GM18907 (cell line): ENCODE measurements around the gene SLAMF8.

Experiments
- ATAC-seq: cut with Tn5 transposase; IDR thresholded peaks from one replicate; pipeline ENCODE4 v1.9.1; 2021; ENCODE audit warnings: mild to moderate bottlenecking, moderate library complexity; ENCODE audit not compliant: unreplicated experiment

SLAMF8 gene

DNA sequence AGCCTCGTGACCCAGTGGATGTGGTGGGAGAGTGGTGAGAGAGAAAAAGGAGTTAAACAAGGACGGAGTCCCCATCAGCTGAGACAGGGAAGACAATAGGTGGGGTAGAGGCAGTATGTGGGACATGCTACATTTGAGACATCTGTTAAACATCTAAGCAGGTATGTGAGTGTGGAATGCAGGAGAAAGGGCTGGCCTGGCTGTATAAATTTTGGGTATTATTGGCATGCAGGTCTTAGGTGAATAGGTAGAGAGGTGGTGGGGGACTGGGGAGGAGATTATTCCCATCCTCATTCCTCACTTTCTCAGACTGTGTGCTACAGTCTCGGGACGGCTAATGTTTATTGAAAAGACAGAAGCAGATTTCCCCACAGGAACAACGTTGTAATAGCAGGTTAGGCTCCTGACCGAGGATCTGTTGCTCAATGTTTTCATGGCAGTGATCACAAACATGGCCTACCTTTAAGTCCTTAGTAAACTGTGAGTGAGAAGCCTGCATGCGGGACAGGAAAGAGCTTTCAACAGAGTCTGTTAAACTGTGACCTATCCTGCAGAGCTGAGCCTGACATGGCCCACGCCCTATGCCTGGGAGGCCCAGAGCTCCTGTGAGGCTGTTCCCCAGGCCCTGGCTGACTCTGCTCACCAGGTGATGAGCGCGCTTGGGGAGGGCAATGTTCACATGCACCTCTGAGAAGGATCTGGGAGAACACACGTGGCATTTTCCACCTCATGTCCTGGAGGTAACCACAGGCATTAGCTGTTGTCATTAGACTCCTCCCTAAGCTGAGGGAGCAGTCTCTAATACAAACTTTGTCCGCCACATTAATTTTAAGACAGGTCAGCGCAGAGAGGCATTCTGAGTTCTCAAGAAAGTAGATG lies 19.3 kb downstream of the SLAMF8 start:
- no peak for ATAC-seq

DNA sequence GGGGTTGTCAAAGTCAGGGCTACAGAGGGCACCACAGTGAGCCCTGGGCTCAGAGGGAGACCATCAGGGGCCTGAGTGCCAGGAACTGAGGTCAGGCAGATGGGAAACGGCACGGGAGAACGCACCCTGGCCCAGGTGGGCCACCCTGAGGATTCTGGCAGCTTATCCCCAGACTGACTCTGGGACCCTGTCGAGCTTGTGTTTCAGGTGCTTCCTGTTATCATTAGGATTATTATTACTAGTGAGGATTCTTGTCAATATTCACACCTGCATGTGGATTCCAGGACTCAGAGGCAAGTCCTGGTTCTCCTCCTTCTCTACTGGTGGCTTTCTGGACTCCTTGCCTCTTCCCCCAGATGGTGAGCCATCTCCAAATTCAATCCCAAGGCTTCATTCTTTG lies 20.6 kb downstream of the SLAMF8 start:
- ATAC-seq: no peak

DNA sequence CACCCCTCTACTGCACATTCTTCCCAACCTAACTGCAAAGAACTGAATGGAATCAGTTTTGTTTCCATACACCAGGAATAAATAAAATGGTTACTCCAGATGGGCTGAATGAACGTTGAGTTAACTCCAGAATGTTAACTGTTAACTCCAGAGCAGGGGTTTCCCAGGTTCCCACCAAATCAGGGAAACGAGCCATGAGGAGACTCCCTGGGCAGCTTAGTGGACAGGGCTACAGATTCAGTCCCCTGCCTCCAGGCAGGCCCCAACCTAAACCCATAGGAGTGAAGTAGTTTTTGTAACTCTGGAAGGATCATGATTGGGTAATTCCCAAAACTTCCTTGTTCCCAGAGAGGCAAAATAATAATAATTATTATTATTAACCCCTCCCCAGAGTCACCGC lies 21.7 kb downstream of the SLAMF8 start:
- ATAC-seq: no peak

DNA sequence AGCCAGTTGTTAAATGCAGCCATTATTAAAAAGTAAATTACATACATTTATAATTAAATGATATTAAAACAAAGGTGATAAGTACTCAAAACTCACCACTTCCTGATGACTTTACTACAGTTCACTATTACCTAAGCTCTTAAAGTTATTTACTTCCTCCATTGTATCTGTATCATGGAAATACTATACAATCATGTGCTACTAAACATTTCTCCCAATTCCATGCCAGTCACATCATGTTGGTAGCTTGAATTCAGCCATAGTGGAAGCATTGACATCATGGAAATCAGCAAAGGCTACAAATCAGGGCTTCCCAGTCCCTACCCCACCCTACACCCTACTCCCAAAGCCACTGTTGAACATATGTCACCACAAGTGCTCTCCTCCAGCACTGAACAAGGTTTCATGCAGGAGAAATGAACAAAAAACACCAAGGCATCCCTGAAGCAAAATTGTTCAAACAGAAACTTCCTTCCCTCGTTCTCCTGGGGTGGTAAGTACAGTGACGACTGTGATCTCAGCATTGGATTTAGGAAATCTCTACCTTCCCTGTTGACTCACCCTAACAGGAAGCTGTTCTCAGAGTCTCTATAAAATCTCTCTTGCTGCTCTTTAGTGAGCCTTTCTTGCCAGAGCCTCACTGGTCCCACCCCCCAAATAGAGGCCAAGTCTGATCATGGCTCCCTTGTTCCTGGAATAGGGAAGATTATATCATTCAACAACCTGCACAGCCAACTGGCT lies 23.1 kb downstream of the SLAMF8 start:
- ATAC-seq: no peak

DNA sequence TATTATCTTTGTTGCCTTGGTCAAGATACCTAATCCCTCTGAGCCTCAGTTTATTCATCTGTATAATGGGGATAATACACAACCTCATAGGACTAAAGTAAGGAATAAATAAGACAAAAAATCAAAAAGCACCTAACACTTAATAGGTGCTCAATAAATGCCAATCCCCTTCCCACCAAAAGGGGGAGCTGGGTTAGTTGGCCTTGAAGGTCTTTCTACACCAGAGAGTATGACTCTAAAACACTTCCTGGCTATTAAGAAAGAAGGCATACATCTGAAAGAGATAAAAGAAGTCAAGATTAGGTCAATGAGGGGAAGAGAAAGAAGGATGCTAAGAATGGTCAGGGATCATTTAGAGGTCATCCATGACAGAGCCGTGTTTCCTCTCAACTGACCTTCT lies 24.7 kb downstream of the SLAMF8 start:
- ATAC-seq: no peak

DNA sequence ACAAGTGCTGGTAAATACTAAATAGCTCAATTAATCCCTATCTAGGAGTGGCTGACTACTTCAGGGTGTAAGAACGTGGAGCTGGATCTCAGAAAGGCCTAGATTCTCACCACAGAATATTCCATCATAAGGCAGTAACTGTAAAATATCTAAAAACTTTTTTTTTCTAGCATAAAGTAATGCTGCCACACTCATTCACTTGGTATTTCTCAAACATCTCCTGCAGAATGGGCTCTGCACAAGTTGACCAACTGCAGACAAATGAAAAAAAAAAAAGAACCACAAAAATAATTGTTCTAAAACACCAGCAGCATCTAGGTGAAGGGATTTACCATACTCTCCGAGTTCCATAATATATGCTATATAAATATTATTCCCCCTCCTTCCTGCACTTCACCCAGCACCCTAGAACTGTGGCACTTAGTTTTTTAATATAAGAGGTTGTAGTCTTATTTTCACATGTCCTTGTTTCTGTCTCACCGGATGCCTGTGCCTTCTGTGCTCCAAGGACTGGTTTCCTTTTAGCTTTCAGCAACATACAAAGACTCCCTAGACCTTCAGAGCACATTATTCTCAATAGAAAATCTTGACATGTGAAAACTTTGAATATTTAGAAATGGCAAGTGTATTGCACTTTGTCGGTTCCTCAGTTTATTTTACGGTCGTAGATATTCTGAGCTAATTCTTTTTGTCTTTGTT lies 26.9 kb downstream of the SLAMF8 start:
- ATAC-seq: no peak

DNA sequence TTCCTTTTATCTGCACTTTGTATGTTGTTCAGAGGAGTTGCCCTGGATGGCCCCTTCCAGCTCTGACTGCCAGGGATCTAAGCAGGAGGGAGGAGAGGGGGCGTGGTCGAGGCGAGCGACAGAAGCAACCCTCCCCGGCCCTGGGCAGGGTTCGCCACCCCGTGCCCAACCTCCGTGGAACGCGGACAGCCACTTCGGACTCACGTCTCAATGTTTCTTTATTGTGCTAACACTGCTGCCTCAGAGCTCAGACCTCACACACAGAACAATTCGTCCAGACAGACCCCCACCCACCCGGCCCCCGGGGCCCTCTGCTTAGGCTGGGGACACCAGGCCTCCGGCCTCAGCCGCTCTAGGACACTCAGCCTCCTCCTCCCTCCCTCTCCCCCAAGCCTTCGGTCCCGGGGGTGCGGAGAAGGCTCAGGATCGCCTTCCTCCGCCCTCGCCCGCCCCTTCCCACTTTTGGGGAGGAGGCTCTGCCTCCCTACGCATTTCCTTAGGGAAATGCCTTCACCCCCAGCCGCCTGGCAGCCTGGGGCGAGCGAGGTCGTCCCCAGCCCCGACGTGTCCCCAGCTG lies 27.5 kb downstream of the SLAMF8 start:
- peak; percentile 5 for ATAC-seq

DNA sequence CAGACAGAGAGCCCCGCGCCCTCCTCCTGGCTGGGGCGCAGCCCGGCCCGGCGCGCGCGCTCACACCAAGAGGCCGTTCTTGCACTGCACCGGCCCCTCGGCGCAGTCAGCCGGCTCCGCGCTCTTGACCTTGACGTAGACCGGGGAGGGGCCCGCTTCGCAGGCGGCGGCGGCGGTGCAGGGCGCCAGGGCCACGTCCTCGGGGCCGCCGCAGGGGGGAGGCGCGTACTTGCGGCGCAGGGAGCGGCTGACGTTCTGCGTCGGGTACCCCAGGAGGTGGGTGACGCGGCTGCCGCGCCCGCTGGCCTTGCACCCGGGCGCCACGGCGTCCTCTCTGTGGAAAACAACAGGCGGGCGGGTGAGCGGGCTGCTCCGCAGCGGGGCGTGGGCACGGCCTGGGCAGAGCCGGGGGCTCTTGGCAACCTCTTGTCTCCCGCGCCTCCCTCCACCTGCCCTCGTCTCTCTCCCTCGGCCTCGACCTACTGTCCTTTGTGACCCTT lies 28.1 kb downstream of the SLAMF8 start:
- ATAC-seq: peak; percentile 80

DNA sequence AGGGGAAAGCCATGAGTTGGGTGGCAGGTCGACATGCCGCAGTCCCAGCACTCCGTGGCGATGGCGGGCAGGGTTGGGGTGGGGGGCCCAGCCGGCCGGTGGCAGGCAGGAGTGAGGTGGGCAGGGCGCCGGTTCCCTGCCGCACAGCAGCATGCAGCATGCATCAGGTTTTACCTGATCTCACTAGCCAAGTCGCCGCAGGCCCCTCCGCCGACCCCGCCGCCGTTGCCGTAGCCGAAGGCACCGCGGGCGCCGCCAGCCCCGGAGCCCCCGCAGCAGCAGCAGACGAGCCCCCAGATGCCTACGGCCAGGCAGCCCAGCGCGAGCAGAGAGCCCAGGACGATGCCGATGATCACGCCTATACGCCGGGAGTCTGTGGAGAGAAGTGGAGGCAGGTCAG lies 29.0 kb downstream of the SLAMF8 start:
- ATAC-seq: no peak

DNA sequence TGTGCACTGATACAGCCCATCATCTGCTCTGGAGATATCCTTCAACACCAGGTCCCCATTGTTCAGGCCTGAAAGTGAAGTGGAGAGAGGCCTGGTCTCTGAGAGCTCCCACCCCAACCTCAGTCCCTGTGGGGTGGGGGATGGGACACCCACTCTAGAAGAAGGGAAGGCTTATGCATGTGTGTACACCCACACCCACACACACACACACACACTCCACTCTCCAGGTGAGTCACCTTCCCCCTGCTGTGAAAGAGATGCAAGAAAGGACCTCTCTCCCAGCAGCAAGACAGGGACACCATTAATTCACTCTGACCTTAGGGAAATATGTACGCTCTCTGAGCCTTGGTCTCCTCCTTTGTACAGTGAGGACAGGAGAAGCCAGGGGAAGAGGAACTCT lies 29.9 kb downstream of the SLAMF8 start:
- ATAC-seq: no peak

DNA sequence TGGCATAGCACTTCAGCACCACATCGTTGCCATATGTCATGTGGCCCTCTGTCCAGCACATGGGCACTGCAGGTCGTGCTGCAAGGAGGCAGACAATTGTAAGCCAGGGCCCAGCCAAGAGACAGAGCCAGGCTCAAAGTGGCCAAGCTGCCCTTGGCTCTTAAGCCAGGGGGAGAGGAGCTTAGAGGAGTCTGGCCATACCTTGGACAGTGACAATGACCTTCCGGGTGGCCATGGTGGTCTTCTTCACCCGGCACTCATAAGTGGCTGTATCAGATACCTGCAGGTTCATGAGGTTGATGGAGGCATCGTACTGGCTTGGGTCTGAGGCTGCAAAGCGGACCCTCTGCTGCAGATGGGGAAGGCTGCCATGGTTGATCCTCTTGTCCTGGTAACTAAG lies 31.2 kb downstream of the SLAMF8 start:
- no peak for ATAC-seq

DNA sequence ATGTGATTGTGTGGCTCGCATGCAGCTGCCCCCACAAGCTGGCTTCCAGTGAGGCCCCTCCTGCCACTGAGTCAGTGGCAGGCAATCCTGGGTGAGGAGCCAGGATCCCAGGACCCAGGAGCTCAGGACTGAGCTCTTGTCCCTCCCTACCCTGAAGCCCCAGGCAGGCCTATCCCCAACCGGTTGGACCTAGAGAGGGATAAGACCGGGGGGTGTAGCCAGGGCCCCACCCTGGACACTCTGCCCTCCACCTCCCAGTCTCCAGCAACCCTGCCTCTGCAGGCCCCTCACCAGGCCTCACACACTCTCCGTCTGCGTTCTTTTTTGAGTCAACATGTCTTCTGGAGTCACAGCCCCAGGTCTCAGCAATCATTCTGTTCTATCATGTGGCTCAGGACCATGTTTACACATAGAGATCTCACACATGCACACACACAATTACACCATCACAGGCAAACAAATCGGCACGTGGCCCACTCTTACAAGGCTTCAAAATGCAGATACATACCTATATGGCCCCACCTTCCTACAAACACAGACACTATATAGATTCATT lies 33.2 kb downstream of the SLAMF8 start:
- no peak for ATAC-seq

DNA sequence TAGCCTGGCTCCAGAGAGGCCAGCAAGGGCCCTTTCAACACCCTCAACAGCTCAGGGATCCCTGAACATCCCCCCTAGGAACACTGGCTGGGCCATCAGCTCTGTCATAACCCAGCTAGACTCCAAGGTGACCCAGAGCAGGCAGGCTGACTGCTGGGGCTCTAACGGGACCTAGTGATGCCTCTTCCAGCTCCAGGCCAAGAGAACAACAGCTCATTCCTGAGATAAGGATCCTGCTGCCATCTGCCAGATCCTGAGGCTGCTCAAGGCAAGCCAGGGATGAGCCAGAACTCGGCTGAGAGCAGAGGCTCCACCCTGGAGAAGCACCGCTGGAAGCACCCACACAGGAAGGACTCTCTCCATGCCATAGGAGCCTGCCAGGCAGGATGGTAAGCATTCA lies 33.8 kb downstream of the SLAMF8 start:
- no peak for ATAC-seq

DNA sequence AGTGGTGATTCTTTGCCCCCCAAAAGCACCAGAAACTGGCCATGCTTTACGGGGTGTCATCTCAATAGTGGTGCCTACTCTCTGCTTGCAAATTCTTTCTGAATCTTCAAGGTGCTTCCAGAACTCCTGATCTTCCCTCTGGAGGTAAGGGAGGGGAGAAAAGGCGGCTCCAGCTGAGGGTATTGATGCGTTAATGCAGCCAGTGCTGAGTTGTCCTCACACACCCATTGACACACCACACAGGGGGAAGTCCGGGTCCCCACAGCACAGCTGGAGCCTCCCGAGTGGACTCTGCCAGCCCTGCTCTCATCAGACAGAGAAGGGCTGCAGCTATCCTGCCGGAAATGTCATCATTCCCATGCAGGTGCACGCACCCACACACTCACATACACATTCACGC lies 34.5 kb downstream of the SLAMF8 start:
- no peak for ATAC-seq

DNA sequence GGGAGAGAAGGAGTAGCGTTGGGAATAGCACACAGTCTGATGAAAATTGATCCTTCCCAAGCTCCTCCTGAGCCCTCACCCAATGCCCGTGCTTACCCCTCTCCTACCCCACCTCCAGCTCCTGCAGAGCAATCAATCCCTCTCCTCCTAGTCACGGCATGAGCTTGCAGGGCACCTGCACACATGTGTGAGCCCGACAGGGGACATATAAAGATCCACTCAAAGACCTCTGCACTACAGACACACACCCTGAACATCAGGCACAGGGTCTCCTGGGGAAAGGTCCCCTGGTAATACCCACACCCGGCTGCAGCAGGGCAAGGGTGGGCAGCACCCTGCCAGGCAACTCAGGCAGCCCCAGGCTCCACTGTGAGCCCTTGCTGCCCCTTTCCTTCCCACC lies 35.4 kb downstream of the SLAMF8 start:
- no peak for ATAC-seq

DNA sequence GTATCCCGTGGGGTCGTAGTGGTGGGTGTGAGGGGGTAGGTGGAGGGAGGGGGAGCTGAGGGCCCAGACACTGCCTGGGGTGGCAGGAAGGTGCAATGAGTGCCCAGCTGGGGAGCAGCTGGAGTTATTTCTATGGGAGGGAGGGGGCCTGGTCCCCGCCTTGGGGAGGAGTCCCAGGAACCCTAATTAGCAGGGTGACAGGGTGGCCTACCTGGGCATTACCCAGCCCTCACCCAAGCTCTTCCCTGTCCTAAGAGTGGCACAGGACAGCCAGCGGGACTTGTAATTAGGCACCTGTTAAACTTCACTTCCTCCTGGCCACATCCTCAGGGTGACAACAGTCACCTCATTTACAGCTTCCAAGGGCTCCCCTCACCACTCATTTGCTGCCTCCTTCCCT lies 35.9 kb downstream of the SLAMF8 start, which contains the start of gene VSIG8:
Gene VSIG8, minus strand, starts transcription at position 101 of the 400 bp plus-strand sequence. CDS start 136 bp downstream, outside the sequence.
- no peak for ATAC-seq

DNA sequence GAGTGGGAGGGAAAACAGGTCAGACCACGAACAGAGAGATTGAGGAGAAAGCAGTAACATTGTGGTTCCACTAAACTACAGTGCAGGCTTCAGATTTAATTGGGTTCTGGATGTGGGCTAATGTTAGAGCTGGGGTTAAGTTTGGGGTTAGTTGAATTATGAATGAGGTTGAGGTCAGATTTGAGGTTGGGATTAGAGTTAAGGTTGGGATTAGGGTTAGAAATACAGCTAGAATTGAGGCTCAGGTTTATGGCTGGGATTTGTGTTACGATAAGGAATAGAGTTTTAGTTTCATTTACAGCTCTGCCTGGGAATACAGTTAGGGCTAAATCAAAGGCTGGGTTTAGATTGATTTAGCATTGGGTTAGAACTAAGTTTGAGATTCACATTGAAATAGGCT lies 37.6 kb downstream of the SLAMF8 start:
- no peak for ATAC-seq

DNA sequence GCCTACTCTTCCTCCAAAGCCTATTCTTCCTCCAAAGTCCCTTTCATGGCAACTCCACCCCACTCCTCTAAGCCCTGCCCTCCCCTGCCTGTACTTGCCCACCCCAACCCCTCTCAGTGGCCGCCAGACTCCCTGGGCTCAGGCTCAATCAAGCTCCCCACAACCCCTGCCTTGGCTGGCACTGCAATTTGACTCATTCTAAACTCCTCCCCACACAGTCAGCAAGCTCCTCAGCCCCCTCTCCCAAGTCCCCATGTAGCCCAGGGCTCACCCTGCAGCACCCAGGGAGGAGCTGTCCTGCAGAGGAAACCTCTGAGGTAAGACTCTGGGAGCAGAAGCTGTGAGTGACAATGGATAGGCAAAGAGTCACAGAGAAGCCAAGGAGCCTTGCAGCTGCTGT lies 39.4 kb downstream of the SLAMF8 start:
- ATAC-seq: no peak

DNA sequence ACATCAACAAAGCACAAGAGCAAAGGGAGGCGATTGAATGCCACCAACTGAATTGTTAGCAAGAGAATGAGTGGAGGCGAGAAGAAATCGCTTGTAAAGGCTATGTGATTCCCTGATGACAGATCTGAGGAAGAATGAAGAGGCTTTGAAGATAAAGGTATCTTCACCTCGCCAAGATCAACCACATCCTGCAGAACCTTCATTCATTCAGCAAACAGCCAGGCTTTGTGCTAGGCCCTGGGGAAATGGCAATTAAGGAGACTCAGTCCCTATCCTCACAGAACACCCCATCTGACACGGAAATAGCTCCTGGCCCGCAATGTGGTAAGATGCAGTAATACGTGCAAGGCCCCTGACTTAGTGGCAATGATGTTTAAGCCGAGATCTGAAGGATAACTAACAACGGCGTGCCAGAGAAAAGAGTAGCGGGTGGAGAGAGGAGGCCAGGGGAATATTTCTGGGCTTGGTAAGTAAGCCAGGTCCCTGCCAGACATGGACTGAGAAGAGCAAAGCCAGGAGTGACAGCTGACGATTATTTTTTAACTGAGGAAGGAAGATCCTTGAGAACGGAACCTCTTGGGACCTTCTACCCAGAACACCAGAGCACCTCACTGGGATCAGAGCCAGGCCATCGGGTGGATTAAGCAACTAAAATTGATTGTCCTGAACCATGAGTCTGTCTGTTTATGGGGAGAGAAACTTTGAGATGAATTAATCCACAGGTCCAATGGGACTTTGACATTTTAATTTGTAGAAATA lies 40.4 kb downstream of the SLAMF8 start:
- no peak for ATAC-seq

DNA sequence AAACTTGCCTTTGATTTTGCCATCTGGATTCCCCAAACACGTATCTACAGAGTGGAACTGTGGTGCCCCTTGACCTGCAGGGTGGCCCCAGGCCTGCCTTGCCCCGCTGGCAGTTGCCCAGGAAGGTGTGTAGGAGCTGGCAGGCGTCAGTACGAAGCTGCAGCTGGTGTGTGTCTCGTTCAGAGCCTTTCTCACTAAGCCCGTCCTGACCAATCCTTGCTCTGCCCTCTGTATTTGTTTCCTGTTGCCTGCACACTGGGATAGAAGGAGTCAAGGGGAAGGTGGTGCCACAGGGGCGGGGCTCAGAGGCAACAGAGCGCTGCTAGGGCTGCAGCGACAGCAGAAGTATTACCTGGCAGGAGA lies 41.0 kb downstream of the SLAMF8 start:
- ATAC-seq: no peak
